ENCODE data around the gene VSIR. TPM values are rescaled to one million over a fixed set of nuclear protein-coding genes. Genes with fewer than 3 reads are reported as not detected.

Gene VSIR
- total RNA-seq, 1 donor from 2014 or later, result 8.6 TPM

DNA sequence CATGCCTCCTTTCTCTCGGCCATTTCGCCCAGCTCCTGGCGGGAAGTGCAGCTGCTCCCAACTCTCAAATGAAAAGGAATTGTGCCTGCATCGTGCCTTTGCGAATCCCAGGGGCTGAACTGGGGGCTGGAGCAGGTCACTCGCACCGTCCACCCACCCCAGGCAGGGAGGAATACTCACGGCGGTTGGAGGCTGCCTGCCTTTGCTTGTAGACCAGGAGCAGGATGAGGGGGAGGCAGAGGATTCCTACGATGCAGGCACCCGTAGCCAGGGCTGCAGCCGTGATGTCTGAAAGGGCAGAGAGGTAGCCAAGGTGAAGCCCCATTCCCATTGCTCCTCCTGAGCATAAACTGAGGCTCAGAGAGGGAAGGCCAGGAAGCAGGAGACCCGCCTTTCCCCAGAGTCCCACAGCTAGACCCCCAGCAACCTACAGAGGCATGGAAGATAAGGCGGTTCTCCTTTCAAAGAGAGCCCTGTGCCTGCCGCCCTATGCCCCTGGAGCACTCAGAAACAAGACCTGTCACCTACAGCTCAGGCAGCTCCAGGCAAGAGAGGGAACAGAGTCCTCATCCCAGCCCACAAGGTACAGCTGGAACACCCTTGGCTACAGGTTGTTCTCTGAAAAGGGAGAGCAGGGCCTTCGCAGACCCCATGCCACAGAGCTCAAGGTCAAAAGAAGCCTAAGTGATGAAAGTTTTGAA is 18.0 kb downstream of the VSIR start:
- DNase-seq (ENCODE audit: low read depth), result no peak
- TF ChIP-seq, protein P1, sequence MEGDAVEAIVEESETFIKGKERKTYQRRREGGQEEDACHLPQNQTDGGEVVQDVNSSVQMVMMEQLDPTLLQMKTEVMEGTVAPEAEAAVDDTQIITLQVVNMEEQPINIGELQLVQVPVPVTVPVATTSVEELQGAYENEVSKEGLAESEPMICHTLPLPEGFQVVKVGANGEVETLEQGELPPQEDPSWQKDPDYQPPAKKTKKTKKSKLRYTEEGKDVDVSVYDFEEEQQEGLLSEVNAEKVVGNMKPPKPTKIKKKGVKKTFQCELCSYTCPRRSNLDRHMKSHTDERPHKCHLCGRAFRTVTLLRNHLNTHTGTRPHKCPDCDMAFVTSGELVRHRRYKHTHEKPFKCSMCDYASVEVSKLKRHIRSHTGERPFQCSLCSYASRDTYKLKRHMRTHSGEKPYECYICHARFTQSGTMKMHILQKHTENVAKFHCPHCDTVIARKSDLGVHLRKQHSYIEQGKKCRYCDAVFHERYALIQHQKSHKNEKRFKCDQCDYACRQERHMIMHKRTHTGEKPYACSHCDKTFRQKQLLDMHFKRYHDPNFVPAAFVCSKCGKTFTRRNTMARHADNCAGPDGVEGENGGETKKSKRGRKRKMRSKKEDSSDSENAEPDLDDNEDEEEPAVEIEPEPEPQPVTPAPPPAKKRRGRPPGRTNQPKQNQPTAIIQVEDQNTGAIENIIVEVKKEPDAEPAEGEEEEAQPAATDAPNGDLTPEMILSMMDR (conservative IDR thresholded peaks at IDR 0.05; ENCODE audit: low read depth, low read length), result no peak
- no peak overlapping the region for H3K4me3 ChIP-seq (ENCODE audit: low read depth, low read length)

DNA sequence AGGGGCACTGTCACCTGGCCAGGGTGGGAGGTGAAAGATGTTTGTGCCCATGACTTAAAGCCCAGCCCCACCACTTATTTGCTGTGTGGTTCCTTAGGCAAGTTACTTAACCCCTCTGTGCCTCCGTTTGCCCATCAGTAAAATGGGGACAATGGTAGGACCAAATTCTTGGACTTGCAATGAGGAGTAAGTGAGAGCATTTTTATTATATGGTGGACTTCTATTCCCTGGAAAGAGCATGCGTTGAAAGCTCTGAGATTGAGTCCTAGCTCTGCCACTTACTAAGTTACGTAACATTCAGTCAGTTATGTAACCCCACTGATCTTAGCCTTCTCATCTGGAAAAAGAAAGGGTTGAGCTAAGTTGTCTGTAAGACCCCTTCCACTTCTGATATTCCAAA is 18.8 kb downstream of the VSIR start:
- TF ChIP-seq, protein P1 (conservative IDR thresholded peaks at IDR 0.05; ENCODE audit: low read depth, low read length), result no peak
- no peak overlapping the region for H3K4me3 ChIP-seq (ENCODE audit: low read depth, low read length)
- no peak for DNase-seq (ENCODE audit: low read depth)

DNA sequence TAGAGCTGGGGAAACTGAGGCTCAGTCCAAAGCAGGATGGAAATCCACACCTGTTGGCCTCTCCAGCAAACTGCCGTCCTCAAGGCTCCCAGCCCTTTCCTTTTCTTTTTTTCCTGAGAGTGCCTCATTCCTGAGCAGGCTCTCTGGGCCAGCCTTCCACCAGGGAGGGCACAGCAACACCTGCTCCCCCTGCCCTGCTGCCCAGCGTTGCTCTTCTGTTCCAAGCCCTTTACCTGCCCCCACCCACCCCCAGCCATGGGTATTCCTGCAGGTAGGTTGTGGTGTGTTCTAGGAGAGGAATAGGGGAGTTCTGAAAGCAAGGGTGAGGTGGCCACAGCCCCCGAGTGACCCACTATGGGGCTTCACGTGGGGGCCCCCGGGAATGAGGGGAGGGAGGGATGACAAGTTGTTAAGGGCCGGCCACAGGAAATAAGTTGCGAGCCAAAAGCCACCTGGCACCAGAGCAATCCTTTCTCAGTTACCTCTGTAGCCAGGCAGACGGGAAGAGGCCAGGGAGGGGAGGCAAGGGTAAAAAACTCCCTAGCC is 19.3 kb downstream of the VSIR start:
- TF ChIP-seq, protein P1 (conservative IDR thresholded peaks at IDR 0.05; ENCODE audit: low read depth, low read length), result no peak
- H3K4me3 ChIP-seq (ENCODE audit: low read depth, low read length), result no peak overlapping the region
- no peak for DNase-seq (ENCODE audit: low read depth)

DNA sequence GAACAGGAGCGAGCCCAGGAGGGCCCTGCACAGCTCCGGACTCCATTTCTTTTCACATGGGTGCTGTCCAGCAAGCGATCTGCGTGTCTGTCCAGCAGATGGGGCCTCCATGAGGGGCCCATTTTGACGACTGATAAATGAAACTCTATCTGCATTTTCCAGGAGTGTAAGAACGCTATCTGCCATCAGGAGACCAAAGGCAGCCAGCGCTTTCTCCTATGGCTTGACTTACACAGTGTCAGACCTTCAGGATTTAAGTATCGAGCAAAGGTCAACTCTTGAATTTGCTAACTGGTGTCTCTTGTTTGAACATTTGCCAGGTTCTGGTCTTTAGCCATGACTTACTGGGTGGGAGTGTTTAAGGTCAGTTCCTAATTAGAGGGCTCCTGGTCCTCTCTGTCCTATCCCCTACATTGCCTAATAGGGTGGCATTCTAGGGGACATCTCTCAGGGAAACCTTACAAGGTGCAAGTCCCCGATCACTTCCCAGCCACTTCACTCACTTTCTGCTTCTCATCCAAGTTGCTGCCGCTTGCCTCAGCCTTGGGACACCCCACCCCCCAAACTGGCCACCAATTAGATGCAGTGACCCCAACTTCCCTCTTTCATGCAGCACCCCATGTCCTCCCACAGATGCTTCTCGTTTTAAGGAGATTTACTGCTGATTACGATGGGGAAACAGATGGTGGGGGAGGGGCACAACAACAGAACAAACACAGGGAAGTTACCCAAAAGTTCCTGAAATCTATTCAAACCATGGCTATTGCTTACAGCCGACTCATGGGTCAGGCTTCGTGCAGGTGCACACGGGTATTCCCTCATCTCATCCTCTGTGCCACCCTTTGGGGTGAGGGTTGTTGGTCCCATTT is 20.0 kb downstream of the VSIR start:
- no peak for DNase-seq (ENCODE audit: low read depth)
- TF ChIP-seq, protein P1 (conservative IDR thresholded peaks at IDR 0.05; ENCODE audit: low read depth, low read length), result no peak
- H3K4me3 ChIP-seq (ENCODE audit: low read depth, low read length), result no peak overlapping the region

DNA sequence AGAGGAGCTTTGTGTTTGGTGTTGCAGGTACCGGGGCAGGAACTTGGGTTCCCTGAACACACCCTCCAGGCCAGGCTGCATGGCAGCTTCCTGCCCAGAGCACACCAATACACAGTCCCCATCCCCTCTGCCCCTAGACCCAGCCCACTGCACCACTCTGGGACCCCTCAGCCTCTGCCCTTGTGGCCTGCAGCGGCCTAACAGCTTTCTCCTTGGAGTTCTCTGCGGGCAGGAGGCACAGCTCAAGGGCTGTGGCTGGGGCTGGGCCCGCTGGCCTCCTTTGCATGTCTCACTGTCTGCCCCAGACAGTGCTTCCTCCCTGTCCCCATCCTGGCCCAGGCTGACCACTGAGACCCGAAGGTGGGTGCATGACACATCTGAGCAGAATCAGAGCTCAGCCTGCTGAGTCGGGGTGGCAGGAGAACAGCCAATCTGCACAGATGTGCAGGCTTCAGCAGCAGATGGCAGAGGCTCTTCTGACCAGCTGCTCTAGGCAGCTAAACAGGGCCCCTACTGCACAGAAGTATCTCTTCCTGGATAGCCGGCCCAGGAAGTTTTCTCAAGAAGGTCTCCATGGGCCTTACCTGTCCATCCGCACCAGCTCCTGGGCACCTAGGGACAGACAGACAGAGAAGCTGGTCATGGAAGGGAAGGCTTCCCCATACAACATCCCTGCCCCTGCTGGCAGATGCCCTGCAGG is 20.8 kb downstream of the VSIR start:
- DNase-seq (ENCODE audit: low read depth), result no peak
- TF ChIP-seq, protein P1 (conservative IDR thresholded peaks at IDR 0.05; ENCODE audit: low read depth, low read length), result no peak
- no peak overlapping the region for H3K4me3 ChIP-seq (ENCODE audit: low read depth, low read length)

DNA sequence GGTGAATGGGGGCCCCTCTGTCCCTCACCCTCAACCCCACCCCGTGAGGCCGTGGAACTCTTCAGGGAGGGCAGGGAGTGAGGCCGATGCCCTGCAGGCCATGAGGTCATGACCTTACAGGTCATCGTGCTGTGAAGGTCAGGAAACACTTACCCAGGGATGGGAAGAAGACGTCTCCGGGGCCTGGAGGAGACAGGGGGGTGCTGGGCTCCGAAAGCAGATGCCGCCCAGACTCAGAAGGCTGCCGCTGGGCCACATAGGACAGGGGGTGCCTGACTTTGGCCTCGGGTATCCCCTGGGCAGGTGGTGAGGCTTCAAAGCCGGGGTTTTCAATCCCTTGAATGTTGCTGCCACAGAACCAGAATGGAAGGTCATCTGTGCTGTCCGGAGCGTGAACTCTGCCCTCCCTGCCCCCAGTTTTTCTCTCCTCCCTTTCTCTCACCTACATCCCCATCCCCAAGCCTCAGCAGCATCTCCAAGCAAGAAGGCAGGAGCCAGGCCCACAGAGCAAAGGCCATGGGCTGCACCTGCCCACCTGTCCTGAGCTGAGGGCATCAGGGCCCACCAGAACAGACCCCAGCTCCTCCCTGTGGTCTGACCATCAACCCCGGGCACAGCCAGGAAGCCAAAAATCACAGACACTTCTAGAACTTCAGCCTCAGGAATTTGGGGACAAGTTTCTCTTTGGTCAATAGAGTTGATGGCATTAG is 21.6 kb downstream of the VSIR start:
- TF ChIP-seq, protein P1 (conservative IDR thresholded peaks at IDR 0.05; ENCODE audit: low read depth, low read length), result no peak
- no peak overlapping the region for H3K4me3 ChIP-seq (ENCODE audit: low read depth, low read length)
- no peak for DNase-seq (ENCODE audit: low read depth)

All from epithelial cell of proximal tubule (primary cell).